SU-DHL-6 (cell line): Measurements from ENCODE around the gene IFNW1.

Experiments
- H2AFZ ChIP-seq: fragments of 200-600 bp; sonication (generic); 2 replicates; pipeline ENCODE4 v1.6.1; 2014; ENCODE audit warnings: low read depth, mild to moderate bottlenecking, moderate library complexity, mixed read lengths, antibody characterized with exemption, low read length; ENCODE audit not compliant: severe bottlenecking
- H3F3A ChIP-seq: fragments of 200-600 bp; shearing (Covaris generic); 2 replicates; pipeline ENCODE4 v1.6.0; 2016; ENCODE audit warnings: antibody characterized with exemption, mild to moderate bottlenecking; ENCODE audit not compliant: insufficient read depth
- H3K27ac ChIP-seq: fragments of 200-600 bp; sonication (generic); 2 replicates; pipeline ENCODE4 v1.5.1; 2016; ENCODE audit warnings: low read depth, mild to moderate bottlenecking, low read length, moderate library complexity, mixed read lengths
- H3K27me3 ChIP-seq: fragments of 200-600 bp; sonication (generic), shearing (Covaris generic); 2 replicates; pipeline ENCODE4 v1.6.0; 2014; ENCODE audit warnings: mild to moderate bottlenecking, low read length
- H3K36me3 ChIP-seq: fragments of 200-600 bp; sonication (generic); 2 replicates; pipeline ENCODE4 v1.6.1; 2014; ENCODE audit warnings: mild to moderate bottlenecking, low read length, mixed read lengths
- H3K4me2 ChIP-seq: fragments of 300-600, 200-600 bp; shearing (Covaris generic), sonication (generic); 2 replicates; pipeline ENCODE4 v1.6.0; 2014; ENCODE audit warnings: low read length, low read depth, mild to moderate bottlenecking; ENCODE audit not compliant: poor library complexity, severe bottlenecking
- H3K4me3 ChIP-seq: fragments of 200-600 bp; sonication (generic); 2 replicates; pipeline ENCODE4 v1.5.1; 2014; ENCODE audit warnings: antibody characterized with exemption, low read length, mild to moderate bottlenecking, mixed read lengths; ENCODE audit not compliant: insufficient read depth, poor library complexity, severe bottlenecking
- H3K79me2 ChIP-seq: fragments of 200-600 bp; sonication (generic); 2 replicates; pipeline ENCODE4 v1.6.1; 2014; ENCODE audit warnings: mild to moderate bottlenecking, low read length, moderate library complexity; ENCODE audit not compliant: insufficient read depth
- H3K9ac ChIP-seq: fragments of 200-600 bp; sonication (generic); 2 replicates; pipeline ENCODE4 v1.7.0; 2014; ENCODE audit warnings: mild to moderate bottlenecking, low read length
- H3K9me2 ChIP-seq: fragments of 200-600 bp; sonication (generic); replicated peaks from 2 replicates; pipeline ENCODE4 v1.6.1; 2014; ENCODE audit warnings: low read length; ENCODE audit not compliant: insufficient read depth
- H3K9me3 ChIP-seq: fragments of 200-600 bp; sonication (generic); 2 replicates; pipeline ENCODE4 v1.6.1; 2014; ENCODE audit warnings: low read length, mixed read lengths; ENCODE audit not compliant: insufficient read depth
- H4K20me1 ChIP-seq: fragments of 200-600 bp; sonication (generic); 2 replicates; pipeline ENCODE4 v1.6.1; 2014; ENCODE audit warnings: low read depth, mild to moderate bottlenecking, antibody characterized with exemption, low read length, moderate library complexity, mixed read lengths
- CTCF ChIP-seq: fragments of 200-600 bp; sonication (generic); IDR thresholded peaks from one replicate; pipeline ENCODE4 v1.5.1; 2017; ENCODE audit warnings: antibody characterized with exemption, mild to moderate bottlenecking, low read length, moderate library complexity; ENCODE audit not compliant: insufficient read depth, poor library complexity, severe bottlenecking
- EZH2phosphoT487 ChIP-seq: fragments of 200-600 bp; sonication (generic), shearing (Covaris generic); conservative IDR thresholded peaks from 2 replicates; pipeline ENCODE4 v1.6.1; 2018; ENCODE audit warnings: mild to moderate bottlenecking, antibody characterized with exemption, low read length, moderate library complexity, mixed read lengths

Gene IFNW1

GRCh38 chr9:21104787-21105186, 36.8 kb downstream of the IFNW1 start:
- Histone ChIP-seq H3K4me2 (no peak overlapping the region), H3K9me3 (no peaks in the 10 kb centered on the region), H3F3A (no peaks in the 10 kb centered on the region), H3K9me2 (no peaks in the 10 kb centered on the region), H4K20me1 (no peaks in the 10 kb centered on the region), H3K9ac (no peak overlapping the region), H3K27ac (no peak overlapping the region), H3K4me3 (no peak overlapping the region), H2AFZ (no peak overlapping the region), H3K27me3 (no peaks in the 10 kb centered on the region), H3K36me3 (no peaks in the 10 kb centered on the region), H3K79me2 (no peaks in the 10 kb centered on the region)
- TF ChIP-seq EZH2phosphoT487 (no peak), CTCF (no peak)

GRCh38 chr9:21102305-21102704, 39.3 kb downstream of the IFNW1 start:
- TF ChIP-seq CTCF (no peak), EZH2phosphoT487 (no peak)
- no peak overlapping the region for H3K9ac ChIP-seq
- no peaks in the 10 kb centered on the region for H3K9me2 ChIP-seq
- no peak overlapping the region for H3K4me2 ChIP-seq
- H3K27ac ChIP-seq: no peak overlapping the region
- no peaks in the 10 kb centered on the region for H3K79me2 ChIP-seq
- H4K20me1 ChIP-seq: no peaks in the 10 kb centered on the region
- no peak overlapping the region for H2AFZ ChIP-seq
- H3K4me3 ChIP-seq: no peak overlapping the region
- no peaks in the 10 kb centered on the region for H3F3A ChIP-seq
- H3K36me3 ChIP-seq: no peaks in the 10 kb centered on the region
- H3K27me3 ChIP-seq: no peaks in the 10 kb centered on the region
- H3K9me3 ChIP-seq: no peaks in the 10 kb centered on the region

GRCh38 chr9:21097817-21098216, 43.8 kb downstream of the IFNW1 start:
- Histone ChIP-seq H3K9ac (no peak overlapping the region), H3F3A (no peaks in the 10 kb centered on the region), H3K27ac (no peak overlapping the region), H3K27me3 (no peaks in the 10 kb centered on the region), H3K4me3 (no peak overlapping the region), H3K9me2 (no peaks in the 10 kb centered on the region), H2AFZ (no peak overlapping the region), H3K36me3 (no peaks in the 10 kb centered on the region), H3K9me3 (no peaks in the 10 kb centered on the region), H3K4me2 (no peak overlapping the region), H3K79me2 (no peaks in the 10 kb centered on the region), H4K20me1 (no peaks in the 10 kb centered on the region)
- TF ChIP-seq CTCF (no peak), EZH2phosphoT487 (no peak)

- Histone ChIP-seq H3K36me3 (no peaks in the 10 kb centered on the region), H3K9ac (no peak overlapping the region), H3K9me2 (no peaks in the 10 kb centered on the region), H3K4me2 (no peak overlapping the region), H3K4me3 (no peak overlapping the region), H3K79me2 (no peaks in the 10 kb centered on the region), H3K9me3 (no peaks in the 10 kb centered on the region), H3K27ac (no peak overlapping the region), H2AFZ (no peak overlapping the region), H3F3A (no peaks in the 10 kb centered on the region), H3K27me3 (no peaks in the 10 kb centered on the region), H4K20me1 (no peaks in the 10 kb centered on the region)
- TF ChIP-seq CTCF: no peak
- TF ChIP-seq EZH2phosphoT487: no peak
These were observed 44.8 kb downstream of the IFNW1 start for GRCh38 chr9:21096901-21097255.
